Measurements from ENCODE around the gene ACER1. TPM values are rescaled to one million over a fixed set of nuclear protein-coding genes. Genes with fewer than 3 reads are reported as not detected.

Gene ACER1
- total RNA-seq, 4 donors from 2014 or later, result not detected

GRCh38 chr19:6378486-6378885, 45.1 kb upstream of the ACER1 start:
- TF ChIP-seq POLR2A (IDR thresholded peaks at IDR 0.05), result no peak
- TF ChIP-seq, protein P1, sequence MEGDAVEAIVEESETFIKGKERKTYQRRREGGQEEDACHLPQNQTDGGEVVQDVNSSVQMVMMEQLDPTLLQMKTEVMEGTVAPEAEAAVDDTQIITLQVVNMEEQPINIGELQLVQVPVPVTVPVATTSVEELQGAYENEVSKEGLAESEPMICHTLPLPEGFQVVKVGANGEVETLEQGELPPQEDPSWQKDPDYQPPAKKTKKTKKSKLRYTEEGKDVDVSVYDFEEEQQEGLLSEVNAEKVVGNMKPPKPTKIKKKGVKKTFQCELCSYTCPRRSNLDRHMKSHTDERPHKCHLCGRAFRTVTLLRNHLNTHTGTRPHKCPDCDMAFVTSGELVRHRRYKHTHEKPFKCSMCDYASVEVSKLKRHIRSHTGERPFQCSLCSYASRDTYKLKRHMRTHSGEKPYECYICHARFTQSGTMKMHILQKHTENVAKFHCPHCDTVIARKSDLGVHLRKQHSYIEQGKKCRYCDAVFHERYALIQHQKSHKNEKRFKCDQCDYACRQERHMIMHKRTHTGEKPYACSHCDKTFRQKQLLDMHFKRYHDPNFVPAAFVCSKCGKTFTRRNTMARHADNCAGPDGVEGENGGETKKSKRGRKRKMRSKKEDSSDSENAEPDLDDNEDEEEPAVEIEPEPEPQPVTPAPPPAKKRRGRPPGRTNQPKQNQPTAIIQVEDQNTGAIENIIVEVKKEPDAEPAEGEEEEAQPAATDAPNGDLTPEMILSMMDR (IDR thresholded peaks at IDR 0.05 in 4 of 5, conservative IDR thresholded peaks at IDR 0.05 in 1 of 5), result no peak
- DNase-seq, result no peak
- Histone ChIP-seq H3K9me3 (no peaks in the 10 kb centered on the region), H3K27ac (no peak overlapping the region), H3K27me3 (no peaks in the 10 kb centered on the region), H3K4me1 (peaks cover 0 to 5% of the 10 kb centered on the region in 2 donors), H3K4me3 (no peak overlapping the region), H3K36me3 (peaks cover 0 to 43% of the 10 kb centered on the region in 2 donors)
- in situ Hi-C loops (cut with MboI; ENCODE audit: low sequenced_read_pairs in 4 of 4), result loop anchor here in 1 of 4 donors (25.0 kb wide), 1 partner anchor 359 kb away; the partner anchor contains the start of genes GPR108 and TRIP10
- no peak for ATAC-seq
- intact Hi-C loops (cut with DNase I; ENCODE audit: low total_unique reads), result loop anchor here (10.0 kb wide), 1 partner anchor 754 kb away; the partner anchor contains the start of genes SAFB and SAFB2

DNA sequence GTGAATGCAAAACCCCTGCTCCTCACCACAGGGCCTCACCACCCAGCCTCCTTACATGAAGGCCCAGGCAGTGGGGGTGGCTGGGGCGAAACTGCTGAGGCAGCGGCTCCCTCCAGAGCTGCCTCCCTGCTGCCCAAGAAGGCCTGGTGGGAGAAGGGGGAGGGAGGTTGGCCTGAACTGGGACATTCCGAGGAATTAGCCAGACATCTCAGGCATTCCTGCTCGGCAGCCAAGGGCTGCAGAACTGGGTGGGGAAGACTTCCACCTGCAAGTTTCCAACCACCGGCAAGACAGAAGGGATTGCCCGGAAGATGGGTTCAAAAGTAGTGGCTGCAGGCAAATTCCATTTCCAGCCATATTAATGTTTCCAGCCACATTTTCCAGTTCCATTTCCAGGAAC, 44.6 kb upstream of the ACER1 start:
- in situ Hi-C loops (cut with MboI; ENCODE audit: low sequenced_read_pairs in 4 of 4) (loop anchor here in 1 of 4 donors (25.0 kb wide), 1 partner anchor 359 kb away; the partner anchor contains the start of genes GPR108 and TRIP10), intact Hi-C loops (cut with DNase I; ENCODE audit: low total_unique reads) (loop anchor here (10.0 kb wide), 1 partner anchor 753 kb away; the partner anchor contains the start of genes SAFB and SAFB2)
- ATAC-seq (no peak), DNase-seq (no peak)
- Histone ChIP-seq H3K9me3 (no peaks in the 10 kb centered on the region), H3K27ac (no peak overlapping the region), H3K27me3 (no peaks in the 10 kb centered on the region), H3K4me3 (no peak overlapping the region), H3K36me3 (peaks cover 0 to 38% of the 10 kb centered on the region in 2 donors), H3K4me1 (peaks cover 0 to 6% of the 10 kb centered on the region in 2 donors)
- no peak for TF ChIP-seq POLR2A (IDR thresholded peaks at IDR 0.05)
- TF ChIP-seq, protein P1 (IDR thresholded peaks at IDR 0.05 in 4 of 5, conservative IDR thresholded peaks at IDR 0.05 in 1 of 5), result no peak

DNA sequence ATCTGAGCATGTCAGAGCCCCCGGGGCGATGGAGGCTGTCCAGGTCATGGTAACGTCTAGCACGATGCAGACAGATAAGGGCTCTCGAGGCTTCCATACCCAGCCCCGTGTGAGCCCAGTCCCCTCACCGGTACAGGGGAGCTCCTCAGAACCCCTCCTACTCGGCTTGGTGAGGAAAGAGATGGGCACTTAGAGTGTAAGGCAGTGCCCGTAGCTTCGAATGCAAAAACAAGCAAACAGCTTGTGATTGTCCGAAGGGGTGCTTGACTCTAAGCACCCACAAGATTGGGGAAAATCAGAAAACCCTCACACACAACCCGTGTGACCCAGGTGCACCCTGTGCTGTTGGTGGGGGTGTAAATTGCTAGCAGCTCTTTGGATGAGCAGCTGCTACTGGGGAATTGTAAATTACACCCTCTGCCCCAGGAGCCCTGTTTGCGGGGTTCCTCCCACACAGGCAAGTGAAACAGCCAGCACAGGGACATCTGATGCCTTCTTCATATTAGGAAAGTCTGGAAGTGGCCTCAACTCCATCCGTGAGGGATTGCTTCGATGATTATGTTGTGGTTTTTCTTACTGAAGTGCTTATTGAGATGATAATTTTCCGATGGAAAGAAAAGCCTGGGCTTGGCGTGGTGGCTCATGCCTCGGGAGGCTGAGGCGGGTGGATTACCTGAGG, 43.2 kb upstream of the ACER1 start:
- peaks cover 0 to 25% of the 10 kb centered on the region in 2 donors for H3K36me3 ChIP-seq

DNA sequence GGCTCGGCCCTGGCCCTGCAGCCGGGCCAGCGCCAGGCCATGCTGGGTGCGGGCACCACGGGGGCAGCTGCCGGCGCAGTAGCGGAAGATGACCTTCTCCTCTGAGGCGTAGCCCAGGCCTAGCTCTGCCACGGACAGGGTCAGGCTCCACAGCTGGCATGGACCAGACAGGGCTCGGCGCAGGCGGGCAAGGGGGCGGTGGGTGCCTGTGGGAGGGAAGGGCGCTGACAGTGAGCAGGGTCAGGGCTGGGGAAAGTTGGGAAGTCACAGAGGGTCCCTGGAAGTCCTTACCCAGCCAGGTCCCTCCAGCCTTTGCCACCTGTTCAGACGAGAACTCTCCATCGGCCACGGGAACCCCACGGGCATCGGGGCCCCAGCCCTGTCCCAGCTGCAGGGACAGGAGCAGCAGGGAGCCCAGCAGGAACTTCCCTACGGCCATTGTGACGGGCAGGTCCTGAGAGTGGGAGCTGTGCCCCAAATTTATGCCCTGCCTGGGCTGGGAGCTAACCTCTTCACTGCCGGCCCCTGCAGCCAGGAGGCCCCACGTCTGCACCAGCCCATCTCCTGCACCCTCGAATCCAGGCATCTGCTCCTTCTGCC, 42.1 kb upstream of the ACER1 start, which contains the start of gene PSPN:
Gene PSPN (minus strand): TSS at position 523 of the 600 bp plus-strand sequence. CDS start 84 bp downstream, at position 439.
- Histone ChIP-seq H3K27me3 (no peaks in the 10 kb centered on the region), H3K4me1 (peaks cover 0 to 10% of the 10 kb centered on the region in 2 donors), H3K4me3 (no peak within 1 kb of the TSS), H3K36me3 (peaks cover 0 to 13% of the 10 kb centered on the region in 2 donors), H3K9me3 (no peaks in the 10 kb centered on the region), H3K27ac (no peak within 1 kb of the TSS)
- intact Hi-C loops (cut with DNase I; ENCODE audit: low total_unique reads) (loop anchor here (10.0 kb wide), 1 partner anchor 751 kb away; the partner anchor contains the start of genes SAFB and SAFB2), in situ Hi-C loops (cut with MboI; ENCODE audit: low sequenced_read_pairs in 4 of 4) (loop anchor here in 1 of 4 donors (25.0 kb wide), 1 partner anchor 362 kb away; the partner anchor contains the start of genes GPR108 and TRIP10)
- TF ChIP-seq POLR2A (IDR thresholded peaks at IDR 0.05), result no peak
- TF ChIP-seq, protein P1 (IDR thresholded peaks at IDR 0.05 in 4 of 5, conservative IDR thresholded peaks at IDR 0.05 in 1 of 5), result no peak
- no peak for DNase-seq
- no peak for ATAC-seq

More for the DNA sequence above, 43.2 kb upstream of the ACER1 start:
- in situ Hi-C loops (cut with MboI; ENCODE audit: low sequenced_read_pairs in 4 of 4) (loop anchor here in 1 of 4 donors (25.0 kb wide), 1 partner anchor 361 kb away; the partner anchor contains the start of genes GPR108 and TRIP10), intact Hi-C loops (cut with DNase I; ENCODE audit: low total_unique reads) (loop anchor here (10.0 kb wide), 1 partner anchor 752 kb away; the partner anchor contains the start of genes SAFB and SAFB2)
- Histone ChIP-seq H3K4me3 (no peak overlapping the region), H3K4me1 (peaks cover 0 to 10% of the 10 kb centered on the region in 2 donors), H3K9me3 (no peaks in the 10 kb centered on the region), H3K27ac (no peak overlapping the region), H3K27me3 (no peaks in the 10 kb centered on the region)
- DNase-seq (no peak), ATAC-seq (no peak)
- TF ChIP-seq POLR2A (IDR thresholded peaks at IDR 0.05), result no peak
- TF ChIP-seq, protein P1 (IDR thresholded peaks at IDR 0.05 in 4 of 5, conservative IDR thresholded peaks at IDR 0.05 in 1 of 5), result no peak
